ENCODE results near the gene MARK4. TPM values are rescaled to one million over a fixed set of nuclear protein-coding genes. Genes with fewer than 3 reads are reported as not detected.

MARK4 gene
- total RNA-seq, 1 experiment from 2014 or later = 9.2 TPM

DNA sequence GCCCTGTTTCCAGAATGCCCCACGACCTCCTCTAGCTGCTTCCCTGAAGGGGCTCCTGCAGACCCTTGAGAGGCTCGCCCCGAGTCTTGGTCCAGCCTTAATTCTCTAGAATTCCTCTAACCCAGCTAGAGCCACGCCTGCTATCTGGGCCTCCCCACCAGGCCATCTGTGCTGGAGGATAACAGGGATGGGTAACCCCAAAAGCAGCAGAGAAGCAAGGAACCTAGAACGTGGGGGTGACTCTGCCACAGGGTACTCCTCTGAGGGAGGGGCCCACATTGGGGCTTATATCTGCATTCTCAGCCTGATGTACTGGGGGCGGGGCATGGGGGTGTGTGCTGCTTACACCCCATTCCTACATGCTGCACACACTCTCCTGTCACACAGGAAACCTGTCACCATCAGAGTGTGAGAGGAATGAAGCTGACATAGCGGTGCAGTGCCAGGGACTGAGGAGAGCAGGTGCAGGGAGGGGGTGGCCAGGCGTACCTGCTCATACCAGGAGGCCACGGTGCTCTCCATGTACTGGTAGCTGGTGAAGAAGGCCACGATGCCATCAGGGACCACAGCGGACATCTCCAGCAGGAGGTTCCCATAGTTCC is 103.3 kb downstream of the MARK4 start:
- DNase-seq (ENCODE audit: low read depth) = no peak

Other genes with a start within 250 kb of the MARK4 start
- gene RELB, start 249.8 kb upstream of the MARK4 start, total RNA-seq (2014; rRNA removed; shearing (Covaris generic)) = 3.2 TPM in 2 replicates
- 31.0 and 36.9 TPM in 2 replicates for gene CLASRP, start 212.2 kb upstream of the MARK4 start, total RNA-seq (2014; rRNA removed; shearing (Covaris generic))
- gene ZNF296, start 174.8 kb upstream of the MARK4 start, total RNA-seq (2014; rRNA removed; shearing (Covaris generic)) = not detected in 2 replicates
- gene GEMIN7, start 172.0 kb upstream of the MARK4 start, total RNA-seq (2014; rRNA removed; shearing (Covaris generic)) = 58.2 and 59.2 TPM in 2 replicates
- gene PPP1R37, start 158.1 kb upstream of the MARK4 start, total RNA-seq (2014; rRNA removed; shearing (Covaris generic)) = 24.8 and 26.5 TPM in 2 replicates
- gene NKPD1, start 90.3 kb upstream of the MARK4 start, total RNA-seq (2014; rRNA removed; shearing (Covaris generic)) = not detected in 2 replicates
- gene TRAPPC6A, start 73.0 kb upstream of the MARK4 start, total RNA-seq (2014; rRNA removed; shearing (Covaris generic)) = 0.98 and 1.5 TPM in 2 replicates
- gene BLOC1S3, start 72.5 kb upstream of the MARK4 start, total RNA-seq (2014; rRNA removed; shearing (Covaris generic)) = 1.5 and 5.0 TPM in 2 replicates
- gene EXOC3L2, start 5.9 kb upstream of the MARK4 start, total RNA-seq (2014; rRNA removed; shearing (Covaris generic)) = 0.56 and 0.84 TPM in 2 replicates
- not detected in 2 replicates for gene CKM, start 71.6 kb downstream of the MARK4 start, total RNA-seq (2014; rRNA removed; shearing (Covaris generic))
- gene KLC3, start 89.5 kb downstream of the MARK4 start, total RNA-seq (2014; rRNA removed; shearing (Covaris generic)) = 0.11 TPM in 1 of 2 replicates, not detected in the other
- gene ERCC2, start 119.3 kb downstream of the MARK4 start, total RNA-seq (2014; rRNA removed; shearing (Covaris generic)) = 20.0 and 23.9 TPM in 2 replicates
- 18.9 and 34.3 TPM in 2 replicates for gene PPP1R13L, start 153.8 kb downstream of the MARK4 start, total RNA-seq (2014; rRNA removed; shearing (Covaris generic))
- 39.8 and 54.6 TPM in 2 replicates for gene POLR1G, start 155.4 kb downstream of the MARK4 start, total RNA-seq (2014; rRNA removed; shearing (Covaris generic))
- gene ERCC1, start 172.6 kb downstream of the MARK4 start, total RNA-seq (2014; rRNA removed; shearing (Covaris generic)) = 125 and 137 TPM in 2 replicates
- gene FOSB, start 216.7 kb downstream of the MARK4 start, total RNA-seq (2014; rRNA removed; shearing (Covaris generic)) = 0.30 and 0.53 TPM in 2 replicates
- gene RTN2, start 245.8 kb downstream of the MARK4 start, total RNA-seq (2014; rRNA removed; shearing (Covaris generic)) = 12.9 and 13.7 TPM in 2 replicates
- 0.34 and 2.9 TPM in 2 replicates for gene PPM1N, start 247.2 kb downstream of the MARK4 start, total RNA-seq (2014; rRNA removed; shearing (Covaris generic))